ENCODE data around the gene AVP. TPM values are rescaled to one million over a fixed set of nuclear protein-coding genes. Genes with fewer than 3 reads are reported as not detected.

Gene AVP
- total and polyA plus RNA-seq, 9 of the 15 experiments (the other 6 are each of a cell fraction or from before 2014, with no cell fraction given) = not detected

GRCh38 chr20:3077618-3078134 lies 6.8 kb downstream of the AVP start (continued):
- TF ChIP-seq ZNF431 (CRISPR knock-in tag; IDR thresholded peaks at IDR 0.05) (no peak), HDGF (IDR thresholded peaks at IDR 0.05) (no peak), ZNF395 (CRISPR knock-in tag; IDR thresholded peaks at IDR 0.05) (no peak), CC2D1A (IDR thresholded peaks at IDR 0.05) (no peak), ZNF75A (CRISPR knock-in tag; IDR thresholded peaks at IDR 0.05) (no peak), DPF2 (IDR thresholded peaks at IDR 0.05) (peak; percentile 87), NUFIP1 (IDR thresholded peaks at IDR 0.05; ENCODE audit: partially characterized antibody) (no peak), PRDM10 (IDR thresholded peaks at IDR 0.05; ENCODE audit: partially characterized antibody) (peak; percentile 29), AFF4 (CRISPR knock-in tag; IDR thresholded peaks at IDR 0.05) (no peak), KDM5B (IDR thresholded peaks at IDR 0.05; ENCODE audit: insufficient replicate concordance, low read depth, low read length) (no peak), ZNF512 (tag; IDR thresholded peaks at IDR 0.05) (no peak), CBX3 (IDR thresholded peaks at IDR 0.05; ENCODE audit: borderline replicate concordance in 1 of 2, low read length in 2 of 2) (peak in 1 of 2 experiments; percentile 70; a peak in 1 of 3 replicates), LCOR (CRISPR knock-in tag; IDR thresholded peaks at IDR 0.05) (0 out of 2 replicates have a peak, but pooled peaks have one; percentile 40)

All from K562 (cell line).